Activated CD4-positive, CD25-positive, alpha-beta regulatory T cell (primary cell): Measurements from ENCODE around the gene ATG4D.
"Not testable (repeated sequence)": the region's sequence is repeated elsewhere in the genome, so short reads cannot be mapped to it uniquely, and the experiment has no call there.

Experiments
- DNase-seq, 4 experiments: peaks; one replicate each; lab custom pipeline; 2025; lab: John Stamatoyannopoulos, UW

Gene ATG4D

DNA sequence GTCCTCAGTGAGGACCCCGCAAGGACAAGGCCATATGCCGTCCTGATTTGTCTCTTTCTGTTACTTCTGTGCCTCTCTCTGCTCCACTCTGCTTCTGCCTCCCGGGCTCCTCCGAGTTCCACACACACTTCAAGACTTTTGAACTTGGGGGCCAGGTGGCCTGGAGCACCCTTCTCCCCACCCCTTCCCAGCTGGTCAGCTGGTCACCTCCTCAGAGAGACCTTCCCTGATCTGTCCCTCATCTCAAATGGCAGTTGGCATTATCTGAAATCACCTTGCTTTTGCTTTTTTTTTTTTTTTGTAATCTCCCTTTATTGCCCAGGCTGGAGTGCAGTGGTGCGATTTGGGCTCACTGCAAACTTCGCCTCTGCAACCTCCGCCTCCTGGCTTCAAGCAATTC lies 24.3 kb upstream of the ATG4D start:
- DNase-seq: no peak

DNA sequence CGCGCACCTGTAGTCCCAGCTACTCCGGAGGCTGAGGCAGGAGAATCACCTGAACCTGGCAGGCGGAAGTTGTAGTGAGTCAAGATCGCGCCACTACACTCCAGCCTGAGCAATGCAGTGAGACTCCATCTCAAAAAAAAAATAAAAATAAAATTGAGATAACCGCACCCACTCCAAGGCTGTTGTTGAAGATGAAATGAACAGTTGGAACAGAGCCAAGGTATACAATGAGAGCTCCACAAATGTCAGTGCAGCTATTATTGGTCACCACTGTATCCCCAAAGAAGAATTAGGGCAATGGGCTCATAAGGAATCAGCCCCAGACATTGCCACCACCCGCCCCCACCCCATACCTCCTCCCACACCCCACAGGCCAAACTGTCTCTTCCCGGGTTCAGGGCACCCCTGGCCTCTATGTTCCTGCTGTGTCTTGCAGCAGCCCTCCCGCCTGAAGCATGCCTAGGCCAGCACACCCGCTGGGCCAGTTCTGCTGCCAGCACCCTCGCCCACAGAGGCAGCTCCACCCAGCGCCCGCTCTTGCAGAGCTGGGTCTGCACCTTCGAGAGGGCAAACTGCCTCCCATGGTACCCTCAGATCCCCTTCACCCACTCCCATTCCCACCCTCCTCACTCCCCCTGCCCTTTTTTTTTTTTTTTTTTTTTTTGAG lies 22.9 kb upstream of the ATG4D start:
- DNase-seq: no peak

DNA sequence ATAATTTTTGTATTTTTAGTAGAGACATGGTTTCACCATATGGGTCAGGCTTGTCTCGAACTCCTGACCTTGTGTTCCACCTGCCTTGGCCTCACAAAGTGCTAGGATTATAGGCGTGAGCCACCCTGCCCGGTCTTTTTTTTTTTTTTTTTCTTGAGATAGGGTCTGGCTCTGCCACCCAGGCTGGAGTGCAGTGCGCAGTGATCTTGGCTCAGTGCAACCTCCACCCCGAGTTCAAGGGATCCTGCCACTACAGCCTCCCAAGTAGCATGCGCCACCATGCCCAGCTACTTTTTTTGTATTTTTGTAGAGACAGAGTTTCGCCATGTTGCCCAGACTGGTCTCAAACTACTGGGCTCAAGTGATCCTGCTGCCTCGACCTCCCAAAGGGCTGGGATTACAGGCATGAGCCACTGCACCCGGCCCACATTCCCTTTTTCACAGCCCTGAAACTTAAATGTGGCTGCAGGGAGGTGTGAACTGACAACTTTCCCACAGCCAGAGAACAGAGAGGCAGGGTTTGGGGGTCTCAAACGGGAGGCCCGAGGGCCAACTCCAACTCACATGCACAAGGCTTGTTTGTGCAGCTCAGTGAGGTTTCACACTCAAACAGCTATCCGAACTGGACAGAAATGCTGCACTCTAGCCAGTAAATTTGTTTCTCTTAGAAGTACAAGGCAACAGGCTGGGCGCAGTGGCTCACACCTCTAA lies 22.1 kb upstream of the ATG4D start:
- DNase-seq: no peak

DNA sequence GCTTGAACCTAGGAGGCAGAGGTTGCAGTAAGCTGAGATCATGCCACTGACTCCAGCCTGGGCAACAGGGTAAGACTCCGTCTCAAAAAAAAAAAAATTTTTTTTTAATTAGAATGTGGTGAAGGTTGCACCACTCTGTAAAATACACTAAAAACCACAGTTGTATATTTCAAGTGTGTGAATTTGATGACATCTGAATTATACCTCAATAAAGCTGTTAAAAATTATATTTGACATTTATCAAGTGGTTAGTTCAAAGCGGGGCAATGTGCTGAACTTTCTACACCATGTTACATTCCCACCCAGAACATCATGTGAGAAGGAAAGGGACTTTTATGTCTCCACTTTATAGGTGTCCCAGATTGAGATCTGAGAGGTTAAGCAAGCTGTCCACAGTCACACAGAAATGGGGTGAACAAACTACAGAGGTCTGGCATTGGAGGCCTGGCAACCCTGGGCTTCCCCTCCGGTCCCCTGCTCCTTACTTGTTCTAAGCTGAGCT lies 20.5 kb upstream of the ATG4D start:
- no peak for DNase-seq

DNA sequence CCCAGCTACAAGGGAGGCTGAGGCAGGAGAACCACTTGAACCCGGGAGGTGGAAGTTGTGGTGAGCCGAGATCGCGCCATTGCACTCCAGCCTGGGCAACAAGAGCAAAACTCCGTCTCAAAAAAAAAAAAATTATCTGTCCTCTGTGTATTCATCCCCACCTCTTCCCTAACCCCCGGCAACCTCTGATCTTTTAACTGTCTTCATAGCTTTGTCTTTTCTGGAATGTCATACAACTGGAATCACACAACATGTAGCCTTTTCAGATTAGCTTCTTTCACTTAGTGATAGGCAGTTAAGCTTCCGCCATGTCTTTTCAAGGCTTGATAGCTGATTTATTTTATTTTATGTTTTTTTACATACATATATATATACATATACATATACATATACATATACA lies 18.1 kb upstream of the ATG4D start:
- DNase-seq: no peak

DNA sequence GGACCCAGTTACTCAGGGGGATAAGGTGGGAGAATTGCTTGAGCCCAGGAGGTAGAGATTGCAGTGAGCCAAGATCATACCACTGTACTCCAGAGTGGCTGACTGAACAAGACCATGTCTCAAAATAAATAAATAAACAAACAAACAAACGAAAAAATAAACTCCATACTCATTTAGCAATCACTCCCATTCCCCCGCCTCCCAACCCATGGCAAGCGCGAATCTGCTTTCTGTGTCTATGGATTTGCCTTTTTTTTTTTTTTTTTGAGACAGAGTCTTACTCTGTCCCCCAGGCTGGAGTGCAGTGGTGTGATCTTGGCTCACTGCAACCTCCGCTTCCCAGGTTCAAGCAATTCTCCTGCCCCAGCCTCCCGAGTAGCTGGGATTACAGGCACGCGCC lies 16.8 kb upstream of the ATG4D start:
- DNase-seq: not testable (repeated sequence)

DNA sequence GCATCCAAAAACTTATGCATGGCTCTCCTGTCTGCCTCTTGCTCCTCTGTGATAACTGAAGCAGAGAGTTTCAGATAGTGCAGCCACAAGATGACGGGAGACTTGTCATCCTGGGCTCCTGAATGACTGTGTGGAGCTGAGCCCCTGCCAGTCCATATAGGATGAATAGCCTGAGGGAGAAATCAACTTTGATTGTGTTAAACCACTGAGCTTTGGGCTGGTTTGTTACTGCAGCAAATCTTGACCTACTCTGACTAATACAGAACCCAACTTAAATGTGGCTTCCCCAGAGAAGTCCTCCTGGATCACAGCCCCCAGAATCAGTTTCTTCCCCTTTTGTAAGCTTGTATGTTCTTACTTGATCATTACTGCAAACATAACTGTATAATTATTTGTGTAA lies 11.2 kb upstream of the ATG4D start:
- DNase-seq: no peak

DNA sequence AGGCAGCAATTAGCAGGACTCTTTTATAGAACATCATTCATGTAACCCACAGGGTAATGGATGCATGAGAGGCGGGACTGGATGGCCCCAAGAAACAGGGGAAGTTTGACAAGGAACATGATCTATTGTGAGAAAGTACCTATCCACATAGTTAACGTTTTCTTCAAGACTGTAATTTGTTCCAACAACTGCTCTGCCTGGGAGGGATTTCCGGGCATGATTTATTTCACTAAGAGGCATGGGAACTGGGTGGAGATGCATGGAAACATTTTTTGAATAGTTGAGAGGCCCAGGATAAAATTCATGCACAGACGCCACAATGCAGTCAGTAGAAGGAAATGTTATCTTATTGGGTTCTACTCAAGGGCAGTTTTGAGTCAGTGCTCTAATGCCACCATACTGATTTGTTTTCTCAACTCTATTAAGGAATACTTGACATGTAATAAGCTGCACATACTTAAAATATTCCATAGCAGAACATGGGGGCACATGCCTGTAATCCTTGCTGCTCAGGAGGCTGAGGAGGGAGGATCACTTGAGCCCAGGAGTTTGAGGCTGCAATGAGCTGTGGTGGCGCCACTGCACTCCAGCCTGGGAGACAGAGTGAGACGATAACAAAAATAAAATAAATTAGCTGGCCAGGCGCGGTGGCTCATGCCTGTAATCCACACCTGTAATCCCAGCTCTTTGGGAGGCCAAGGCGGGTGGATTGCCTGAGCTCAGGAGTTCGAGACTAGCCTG lies 9.9 kb upstream of the ATG4D start:
- no peak for DNase-seq

DNA sequence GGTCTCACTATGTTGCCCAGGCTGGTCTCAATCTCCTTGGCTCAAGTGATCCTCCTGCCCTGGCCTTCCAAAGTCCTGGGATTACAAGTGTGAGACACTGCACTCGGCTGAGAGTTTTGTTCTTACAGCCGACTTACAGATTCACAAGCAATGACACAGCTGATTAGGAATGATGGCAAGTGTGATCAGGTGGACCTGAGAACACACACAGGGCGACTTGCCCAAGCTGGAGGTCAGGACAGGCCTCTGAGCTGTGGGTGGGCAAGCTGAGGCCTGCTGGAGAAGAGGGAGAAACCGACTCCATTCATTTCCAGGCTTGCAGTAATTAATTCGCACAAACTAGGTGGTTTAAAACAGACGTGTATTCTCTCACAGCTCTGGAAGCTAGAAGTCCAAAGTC lies 8.1 kb upstream of the ATG4D start:
- no peak for DNase-seq

DNA sequence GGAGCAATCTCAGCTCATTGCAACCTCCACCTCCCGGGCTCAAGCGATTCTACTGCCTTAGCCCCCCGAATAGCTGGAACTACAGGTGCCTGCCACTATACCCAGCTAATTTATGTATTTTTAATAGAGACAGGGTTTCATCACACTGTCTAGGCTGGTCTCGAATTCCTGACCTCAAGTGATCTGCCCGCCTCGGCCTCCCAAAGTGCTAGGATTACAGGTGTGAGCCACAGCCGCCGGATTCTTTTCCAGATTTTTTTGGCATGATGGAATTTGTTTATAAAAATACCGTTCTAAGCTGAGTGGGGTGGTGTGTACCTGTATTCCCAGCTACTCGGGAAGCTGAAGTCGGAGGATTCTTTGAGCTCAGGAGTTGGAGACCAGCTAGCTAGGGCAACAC lies 6.0 kb upstream of the ATG4D start:
- DNase-seq: no peak

DNA sequence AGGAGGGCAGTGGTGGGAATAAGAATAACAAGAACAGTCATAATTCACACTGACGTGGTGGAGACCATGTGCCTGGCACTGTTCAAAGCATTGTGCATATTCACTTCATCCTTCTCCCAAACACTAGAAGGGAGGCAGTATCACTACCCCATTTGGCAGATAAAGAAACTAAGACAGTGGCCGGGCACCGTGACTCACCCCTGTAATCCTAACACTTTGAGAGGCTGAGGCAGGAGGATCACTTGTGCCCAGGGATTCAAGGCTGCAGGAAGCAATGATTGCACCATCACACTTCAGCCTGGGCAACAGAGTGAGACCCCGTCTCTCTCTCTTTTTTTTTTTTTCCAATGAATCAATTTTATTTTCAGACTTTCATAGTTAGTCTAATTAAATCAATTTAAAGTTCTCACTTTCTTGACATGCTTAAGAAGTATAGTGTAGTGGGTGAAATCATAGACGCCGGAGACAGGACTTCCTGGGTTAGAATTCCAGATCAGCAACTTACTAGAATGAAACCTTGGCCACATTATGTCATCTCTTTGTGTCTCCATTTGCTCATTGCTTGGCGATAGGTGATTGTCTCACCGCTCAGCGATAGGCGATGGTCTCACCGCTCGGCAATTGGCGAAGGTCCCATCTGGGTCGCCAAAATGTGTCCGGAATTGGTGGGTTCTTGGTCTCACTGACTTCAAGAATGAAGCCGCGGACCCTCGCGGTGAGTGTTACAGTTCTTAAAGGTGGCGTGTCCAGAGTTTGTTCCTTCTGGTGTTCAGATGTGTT lies 5.3 kb upstream of the ATG4D start:
- DNase-seq: no peak

DNA sequence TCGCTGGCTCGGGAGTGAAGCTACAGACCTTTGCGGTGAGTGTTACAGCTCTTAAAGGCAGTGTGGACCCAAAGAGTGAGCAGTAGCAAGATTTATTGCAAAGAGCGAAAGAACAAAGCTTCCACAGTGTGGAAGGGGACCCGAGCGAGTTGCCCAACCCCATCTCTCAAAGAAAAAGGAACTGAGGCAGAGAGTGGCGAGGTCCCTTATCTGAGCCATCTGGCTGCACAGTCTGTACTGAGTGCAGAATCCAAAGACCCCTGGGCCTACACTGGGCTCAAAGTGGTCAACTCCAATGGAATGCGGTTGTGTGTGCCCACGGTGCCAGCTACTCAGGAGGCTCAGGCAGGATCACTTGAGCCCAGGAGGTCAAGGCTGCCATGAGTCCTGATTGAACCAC lies 4.7 kb upstream of the ATG4D start:
- not testable (repeated sequence) for DNase-seq

DNA sequence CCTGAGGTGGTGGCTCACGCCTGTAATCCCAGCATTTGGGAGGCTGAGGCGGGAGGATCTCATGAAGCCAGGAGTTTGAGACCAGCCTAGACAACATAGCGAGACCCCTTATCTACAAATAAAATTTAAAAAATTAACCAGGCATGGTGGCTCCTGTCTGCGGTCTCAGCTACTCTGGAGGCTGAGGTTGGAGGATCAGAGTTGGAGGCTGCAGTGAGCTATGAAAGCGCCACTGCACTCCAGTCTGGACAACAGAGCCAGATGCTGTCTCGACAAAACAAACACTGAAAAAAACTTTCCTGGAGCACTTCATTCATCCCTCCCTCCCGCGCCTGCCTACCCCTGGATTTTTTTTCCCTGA lies 665 bp upstream of the ATG4D start:
- no peak for DNase-seq

DNA sequence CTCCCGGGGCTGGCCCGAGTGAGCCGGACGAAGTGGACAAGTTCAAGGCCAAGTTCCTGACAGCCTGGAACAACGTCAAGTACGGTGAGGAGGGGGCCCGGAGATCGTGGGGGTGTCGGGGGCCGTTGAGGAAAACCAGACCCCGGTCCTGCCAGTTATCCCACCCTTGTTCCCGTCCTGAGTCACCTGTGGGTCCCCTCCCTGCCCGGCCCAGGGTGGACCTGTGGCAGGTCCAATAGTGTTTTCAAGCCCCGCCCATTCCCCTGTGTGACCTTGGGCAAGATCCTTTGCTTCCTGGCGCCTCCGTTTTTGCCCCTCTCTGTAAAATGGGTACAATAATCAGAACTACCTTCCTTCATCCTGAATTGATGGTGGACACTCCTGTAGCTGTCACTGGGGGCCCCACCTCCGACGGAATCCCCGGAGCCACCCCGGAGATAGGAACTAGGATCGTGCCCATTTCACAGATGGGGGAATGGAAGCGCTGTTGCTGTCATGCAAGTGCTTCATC lies 593 bp downstream of the ATG4D start:
- no peak for DNase-seq

DNA sequence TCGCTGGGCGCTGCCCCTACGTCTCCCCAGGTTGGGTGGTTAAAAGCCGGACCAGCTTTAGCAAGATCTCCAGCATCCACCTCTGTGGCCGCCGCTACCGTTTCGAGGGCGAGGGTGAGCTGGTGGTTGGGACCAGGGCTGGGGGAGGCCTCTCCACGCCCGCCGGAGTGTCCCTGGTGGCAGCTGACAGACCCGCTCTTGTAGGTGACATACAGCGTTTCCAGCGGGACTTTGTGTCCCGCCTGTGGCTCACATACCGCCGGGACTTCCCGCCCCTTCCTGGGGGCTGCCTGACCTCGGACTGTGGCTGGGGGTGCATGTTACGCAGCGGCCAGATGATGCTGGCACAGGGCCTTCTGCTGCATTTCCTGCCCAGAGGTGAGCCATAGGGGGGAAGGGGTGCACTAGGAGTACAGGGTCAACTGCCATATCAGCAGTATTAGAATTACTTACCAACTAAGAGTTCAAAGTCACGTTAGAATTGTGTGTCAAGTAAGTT lies 1.1 kb downstream of the ATG4D start:
- no peak for DNase-seq

DNA sequence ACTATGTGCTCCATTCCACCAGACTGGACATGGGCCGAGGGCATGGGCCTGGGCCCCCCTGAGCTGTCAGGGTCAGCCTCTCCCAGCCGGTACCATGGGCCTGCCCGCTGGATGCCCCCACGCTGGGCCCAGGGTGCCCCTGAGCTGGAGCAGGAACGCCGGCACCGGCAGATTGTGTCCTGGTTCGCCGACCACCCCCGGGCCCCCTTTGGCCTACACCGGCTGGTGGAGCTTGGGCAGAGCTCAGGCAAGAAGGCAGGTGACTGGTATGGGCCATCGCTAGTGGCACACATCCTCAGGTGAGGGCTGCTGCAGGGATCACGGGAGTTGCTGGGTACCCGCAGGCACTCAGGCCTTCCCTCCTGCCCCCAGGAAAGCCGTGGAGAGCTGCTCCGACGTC lies 3.1 kb downstream of the ATG4D start:
- no peak for DNase-seq

DNA sequence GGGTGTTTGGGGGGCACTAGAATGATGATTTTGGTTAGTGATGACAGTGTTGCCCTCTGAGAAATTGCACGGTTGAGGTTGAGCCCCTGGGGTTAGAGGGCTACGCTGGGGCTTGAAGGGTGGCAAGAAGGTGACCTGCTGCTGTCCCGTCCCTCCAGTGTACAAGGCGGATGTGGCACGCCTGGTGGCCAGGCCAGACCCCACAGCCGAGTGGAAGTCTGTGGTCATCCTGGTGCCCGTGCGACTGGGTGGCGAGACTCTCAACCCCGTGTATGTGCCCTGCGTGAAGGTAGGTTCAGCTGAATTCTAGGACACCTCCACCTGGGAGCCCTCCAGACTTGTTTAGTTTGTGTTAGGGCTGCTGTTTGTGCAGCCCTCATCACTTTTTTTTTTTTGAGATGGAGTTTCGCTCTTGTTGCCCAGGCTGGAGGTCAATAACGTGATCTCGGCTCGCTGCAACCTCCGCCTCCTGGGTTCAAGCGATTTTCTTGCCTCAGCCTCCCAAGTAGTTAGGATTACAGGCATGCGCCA lies 5.1 kb downstream of the ATG4D start:
- DNase-seq: no peak

DNA sequence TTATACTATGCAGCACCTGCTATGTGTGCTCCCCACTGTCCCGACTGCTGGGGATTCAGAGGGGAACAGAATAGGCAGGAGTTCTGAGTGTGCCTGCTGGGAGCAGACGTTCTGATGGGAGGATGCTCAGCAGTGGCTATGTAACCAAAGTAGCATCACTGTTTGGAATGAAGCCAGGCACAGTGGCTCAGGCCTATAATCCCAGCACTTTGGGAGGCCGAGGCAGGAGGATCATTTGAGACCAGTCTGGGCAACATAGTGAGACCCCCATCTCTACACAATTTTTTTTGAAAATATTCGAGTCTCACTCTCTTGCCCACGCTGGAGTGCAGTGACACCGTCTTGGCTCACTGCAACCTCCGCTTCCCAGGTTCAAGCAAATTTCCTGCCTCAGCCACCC lies 6.0 kb downstream of the ATG4D start:
- no peak for DNase-seq

DNA sequence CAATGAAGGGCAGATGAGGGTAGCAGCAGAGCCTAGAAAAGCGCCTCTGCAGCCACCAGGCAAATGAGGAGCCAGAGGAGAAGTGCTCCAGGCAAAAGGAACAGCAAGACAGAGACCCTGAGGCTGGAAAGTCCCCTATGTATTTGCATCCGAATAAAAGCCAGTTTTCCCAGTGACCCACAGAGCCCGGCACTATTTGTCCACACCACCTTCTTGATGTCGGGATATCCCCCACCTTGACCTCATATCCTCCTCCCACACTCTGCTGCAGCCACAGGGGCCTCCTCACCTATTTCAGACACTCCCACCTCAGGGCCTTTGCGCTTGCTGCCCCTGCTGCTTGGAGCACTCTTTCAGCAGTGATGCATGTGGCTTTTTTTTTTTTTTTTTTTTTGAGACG lies 6.6 kb downstream of the ATG4D start:
- DNase-seq: no peak

DNA sequence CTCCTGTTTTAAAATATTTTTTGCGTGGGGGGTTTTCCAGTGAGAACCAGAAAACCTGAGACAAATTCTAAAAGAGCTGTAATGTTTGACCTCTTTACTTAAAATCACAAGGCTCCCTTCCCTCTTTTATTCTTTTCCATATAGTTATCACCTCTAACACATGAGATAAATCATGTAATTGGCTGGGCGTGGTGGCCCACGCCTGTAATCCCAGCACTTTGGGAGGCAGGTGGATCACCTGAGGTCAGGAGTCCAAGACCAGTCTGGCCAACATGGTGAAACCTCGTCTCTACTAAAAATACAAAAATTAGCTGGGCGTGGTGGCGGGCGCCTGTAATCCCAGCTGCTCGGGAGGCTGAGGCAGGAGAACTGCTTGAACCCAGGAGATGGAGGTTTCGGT lies 7.3 kb downstream of the ATG4D start:
- not testable (repeated sequence) for DNase-seq

DNA sequence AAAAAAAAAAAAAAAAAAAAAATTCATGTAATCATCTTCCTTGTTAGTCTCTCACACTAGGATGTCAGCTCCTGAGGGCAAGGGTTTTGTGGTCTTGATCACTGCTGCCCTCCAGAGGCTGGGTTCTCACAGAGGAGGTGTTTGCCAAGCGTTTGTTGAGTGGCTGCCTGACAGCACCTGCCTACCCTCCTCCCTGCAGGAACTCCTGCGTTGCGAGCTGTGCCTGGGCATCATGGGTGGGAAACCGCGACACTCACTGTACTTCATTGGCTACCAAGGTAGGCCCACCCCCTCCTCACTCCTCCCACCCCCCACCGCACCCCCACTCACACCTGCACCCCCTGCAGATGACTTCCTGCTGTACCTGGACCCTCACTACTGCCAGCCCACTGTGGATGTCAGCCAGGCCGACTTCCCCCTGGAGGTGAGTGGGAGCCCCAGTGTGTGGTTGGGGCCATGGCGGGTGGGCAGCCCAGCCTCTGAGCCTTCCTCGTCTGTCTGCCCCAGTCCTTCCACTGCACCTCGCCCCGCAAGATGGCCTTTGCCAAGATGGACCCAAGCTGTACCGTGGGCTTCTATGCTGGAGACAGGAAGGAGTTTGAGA lies 8.1 kb downstream of the ATG4D start:
- DNase-seq: no peak
